SK-N-MC (cell line): Measurements from ENCODE around the gene SLC25A47.

Experiments
- EZH2 ChIP-seq: fragments of 200-600 bp; sonication (generic); IDR thresholded peaks from one replicate; pipeline ENCODE4 v1.6.1; 2017; ENCODE audit warnings: antibody characterized with exemption
- FOXP2 ChIP-seq: optimal IDR thresholded peaks from 2 replicates; pipeline ENCODE3; 2011; ENCODE audit warnings: mild to moderate bottlenecking, moderate library complexity; ENCODE audit not compliant: insufficient read depth; ENCODE audit errors: extremely low read length, control extremely low read depth
- POLR2AphosphoS5 ChIP-seq: IDR thresholded peaks from 2 replicates; pipeline ENCODE4 v1.6.1; 2012; ENCODE audit warnings: mild to moderate bottlenecking, low read depth, low read length, borderline replicate concordance

DNA sequence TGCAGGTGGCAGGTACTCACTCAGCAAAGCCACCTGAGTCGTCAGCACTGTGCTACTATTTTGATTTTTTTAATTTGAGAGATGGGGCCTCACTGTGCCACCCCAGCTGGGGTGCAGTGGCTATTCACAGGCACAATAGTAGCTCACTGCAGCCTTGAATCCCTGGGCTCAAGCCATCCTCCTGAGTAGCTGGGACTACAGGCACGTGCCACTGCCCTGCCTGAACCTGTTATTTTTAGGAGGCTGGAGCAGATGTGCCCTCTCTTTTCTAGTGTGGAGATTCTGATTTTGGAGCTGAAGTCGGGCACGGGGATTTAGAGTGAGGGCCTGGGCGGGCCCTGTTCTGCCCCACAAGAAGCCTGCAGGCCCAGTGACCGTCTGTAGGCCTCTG lies 17.3 kb downstream of the SLC25A47 start:
- TF ChIP-seq EZH2 = no peak
- TF ChIP-seq POLR2AphosphoS5 = no peak
- TF ChIP-seq FOXP2 = no peak
